HUDEP-2 (cell line): ENCODE data around the gene SCO1.
"Not testable (repeated sequence)": the region's sequence is repeated elsewhere in the genome, so short reads cannot be mapped to it uniquely, and the experiment has no call there.

Experiments used
- DNase-seq, 76 experiments: peaks; one replicate each; lab custom pipeline; 2025; ENCODE audit not compliant: unreplicated experiment in 76 of 76; lab: John Stamatoyannopoulos, UW

Gene SCO1

GRCh38 chr17:10697092-10698081, at the start of gene SCO1, which contains the start of gene ADPRM:
Gene SCO1, minus strand, starts transcription at chr17:10697533. Its CDS starts 26 bp downstream, at chr17:10697507.
Gene ADPRM, plus strand, starts transcription at chr17:10697594. Its CDS starts 7,333 bp downstream, at chr17:10704927.
- DNase-seq, result peak; percentile 15 to 93 (median 84)

- DNase-seq, result no peak
These were observed 47.9 kb upstream of the SCO1 start for GRCh38 chr17:10745231-10745630.

- DNase-seq, result no peak
These were observed 47.2 kb upstream of the SCO1 start for GRCh38 chr17:10744501-10745000.

GRCh38 chr17:10743316-10744009, 46.1 kb upstream of the SCO1 start:
- no peak for DNase-seq

- no peak for DNase-seq
These were observed 45.1 kb upstream of the SCO1 start for GRCh38 chr17:10742431-10742830.

GRCh38 chr17:10741416-10742135, 44.2 kb upstream of the SCO1 start:
- peak in 3 of 76 experiments; percentile 2 to 20 (median 11) for DNase-seq

GRCh38 chr17:10739386-10739785, 42.1 kb upstream of the SCO1 start:
- DNase-seq, result no peak

GRCh38 chr17:10738521-10739258, 41.4 kb upstream of the SCO1 start:
- no peak for DNase-seq

GRCh38 chr17:10737736-10738135, 40.4 kb upstream of the SCO1 start:
- no peak for DNase-seq

GRCh38 chr17:10737168-10737622, 39.9 kb upstream of the SCO1 start:
- peak in 25 of 76 experiments; percentile 3 to 53 (median 16) for DNase-seq

GRCh38 chr17:10735821-10736220, 38.5 kb upstream of the SCO1 start:
- no peak for DNase-seq

- no peak for DNase-seq
These were observed 37.9 kb upstream of the SCO1 start for GRCh38 chr17:10735251-10735650.

- no peak for DNase-seq
These were observed 36.3 kb upstream of the SCO1 start for GRCh38 chr17:10733666-10734065.

GRCh38 chr17:10732121-10732520, 34.8 kb upstream of the SCO1 start:
- DNase-seq, result not testable (repeated sequence)

- DNase-seq, result no peak
These were observed 34.1 kb upstream of the SCO1 start for GRCh38 chr17:10731408-10731879.

GRCh38 chr17:10730247-10730646, 32.9 kb upstream of the SCO1 start:
- DNase-seq, result peak in 3 of 76 experiments; percentile 8 to 31 (median 12)

GRCh38 chr17:10729334-10730193, 32.2 kb upstream of the SCO1 start, which contains the start of gene TMEM220:
Gene TMEM220, minus strand, starts transcription at chr17:10730023. Its CDS starts 172 bp downstream, at chr17:10729851.
- peak in 38 of 76 experiments; percentile 1 to 65 (median 24) for DNase-seq

GRCh38 chr17:10728331-10728892, 31.1 kb upstream of the SCO1 start:
- no peak for DNase-seq
